ENCODE results near the gene AEN.

The AEN gene

GRCh38 chr15:88620995-88621772, at the start of gene AEN:
TSS of gene AEN (plus strand) at chr15:88621340. CDS start at chr15:88626210, 4,870 bp downstream.
- peak; percentile 63 for DNase-seq (ENCODE audit: low read depth)

- no peak for DNase-seq (ENCODE audit: low read depth)
Measured at GRCh38 chr15:88571852-88572259, 49.3 kb upstream of the AEN start.

- no peak for DNase-seq (ENCODE audit: low read depth)
Measured at GRCh38 chr15:88574077-88574476, 47.1 kb upstream of the AEN start.

- no peak for DNase-seq (ENCODE audit: low read depth)
Measured at GRCh38 chr15:88574655-88575054, 46.5 kb upstream of the AEN start.

GRCh38 chr15:88579322-88579721, 41.8 kb upstream of the AEN start:
- no peak for DNase-seq (ENCODE audit: low read depth)

- DNase-seq (ENCODE audit: low read depth): no peak
Measured at GRCh38 chr15:88580532-88580931, 40.6 kb upstream of the AEN start.

- DNase-seq (ENCODE audit: low read depth): no peak
Measured at GRCh38 chr15:88586401-88587162, 34.6 kb upstream of the AEN start.

- no peak for DNase-seq (ENCODE audit: low read depth)
Measured at GRCh38 chr15:88590759-88591158, 30.4 kb upstream of the AEN start.

- DNase-seq (ENCODE audit: low read depth): no peak
Measured at GRCh38 chr15:88591384-88591783, 29.8 kb upstream of the AEN start.

GRCh38 chr15:88603885-88604284, 17.3 kb upstream of the AEN start:
- DNase-seq (ENCODE audit: low read depth): no peak

GRCh38 chr15:88604381-88605188, 16.6 kb upstream of the AEN start:
- DNase-seq (ENCODE audit: low read depth): no peak

- no peak for DNase-seq (ENCODE audit: low read depth)
Measured at GRCh38 chr15:88605189-88606069, 15.7 kb upstream of the AEN start.

GRCh38 chr15:88606070-88606794, 14.9 kb upstream of the AEN start:
- no peak for DNase-seq (ENCODE audit: low read depth)

- DNase-seq (ENCODE audit: low read depth): no peak
Measured at GRCh38 chr15:88607951-88608350, 13.2 kb upstream of the AEN start.

- no peak for DNase-seq (ENCODE audit: low read depth)
Measured at GRCh38 chr15:88608607-88609181, 12.4 kb upstream of the AEN start.

- no peak for DNase-seq (ENCODE audit: low read depth)
Measured at GRCh38 chr15:88609344-88610090, 11.6 kb upstream of the AEN start.

GRCh38 chr15:88610701-88611231, 10.4 kb upstream of the AEN start:
- DNase-seq (ENCODE audit: low read depth): no peak

- DNase-seq (ENCODE audit: low read depth): no peak
Measured at GRCh38 chr15:88612186-88612796, 8.8 kb upstream of the AEN start.

Measured in HS-5 (cell line).